Activated T-helper 17 cell treated with anti-CD3 and anti-CD28 coated beads, Interleukin-2, amount 50 U/mL, for 72 hours (primary cell): ENCODE data around the gene TRAPPC10. TPM values are rescaled to one million over a fixed set of nuclear protein-coding genes. Genes with fewer than 3 reads are reported as not detected.
"Not testable (repeated sequence)": the region's sequence is repeated elsewhere in the genome, so short reads cannot be mapped to it uniquely, and the experiment has no call there.

ENCODE experiments used
- ATAC-seq: fragments of 150-1000 bp; cut with Tn5 transposase; replicated peaks from 2 replicates; pipeline ENCODE4 v1.10.0; 2021; ENCODE audit warnings: mild to moderate bottlenecking, moderate library complexity
- H3K27ac Mint-ChIP-seq: one replicate; pipeline ENCODE4 v1.8.0; 2022; ENCODE audit warnings: mixed read lengths
- H3K27me3 Mint-ChIP-seq: one replicate; pipeline ENCODE4 v1.8.0; 2022; ENCODE audit warnings: mixed read lengths
- H3K36me3 Mint-ChIP-seq: one replicate; pipeline ENCODE4 v1.8.0; 2022; ENCODE audit warnings: low read depth, mild to moderate bottlenecking, mixed read lengths
- H3K4me1 Mint-ChIP-seq: one replicate; pipeline ENCODE4 v1.8.0; 2022; ENCODE audit warnings: mixed read lengths
- H3K4me3 Mint-ChIP-seq: one replicate; pipeline ENCODE4 v1.8.0; 2022; ENCODE audit warnings: mild to moderate bottlenecking, mixed read lengths
- H3K9me3 Mint-ChIP-seq: one replicate; pipeline ENCODE4 v1.8.0; 2022; ENCODE audit warnings: mixed read lengths
- total RNA-seq, 2 donors: library from RNA; stranded (reverse); gene quantifications; one replicate each; pipeline ENCODE4 v1.2.3, GENCODE V29; 2022

The TRAPPC10 gene
- total RNA-seq, 2 donors from 2014 or later: 48.5 to 72.8 TPM

- ATAC-seq, H3K4me3 Mint-ChIP-seq, H3K4me1 Mint-ChIP-seq, H3K27ac Mint-ChIP-seq, H3K9me3 Mint-ChIP-seq, H3K36me3 Mint-ChIP-seq, H3K27me3 Mint-ChIP-seq: not testable (repeated sequence)
Observed at GRCh38 chr21:44122131-44122530, 110.0 kb downstream of the TRAPPC10 start.

- H3K27me3 Mint-ChIP-seq, H3K4me1 Mint-ChIP-seq, H3K27ac Mint-ChIP-seq, H3K9me3 Mint-ChIP-seq, H3K4me3 Mint-ChIP-seq, H3K36me3 Mint-ChIP-seq, ATAC-seq: not testable (repeated sequence)
Observed at GRCh38 chr21:44127827-44128226, 115.7 kb downstream of the TRAPPC10 start.

- H3K4me3 Mint-ChIP-seq, H3K27ac Mint-ChIP-seq, ATAC-seq, H3K36me3 Mint-ChIP-seq, H3K27me3 Mint-ChIP-seq, H3K4me1 Mint-ChIP-seq, H3K9me3 Mint-ChIP-seq: not testable (repeated sequence)
Observed at GRCh38 chr21:44133715-44134057, 121.6 kb downstream of the TRAPPC10 start.

- H3K27ac Mint-ChIP-seq, H3K4me1 Mint-ChIP-seq, H3K27me3 Mint-ChIP-seq, ATAC-seq, H3K4me3 Mint-ChIP-seq, H3K36me3 Mint-ChIP-seq, H3K9me3 Mint-ChIP-seq: not testable (repeated sequence)
Observed at GRCh38 chr21:44134732-44135131, 122.6 kb downstream of the TRAPPC10 start.

- H3K27ac Mint-ChIP-seq, H3K4me1 Mint-ChIP-seq, H3K9me3 Mint-ChIP-seq, H3K36me3 Mint-ChIP-seq, H3K27me3 Mint-ChIP-seq, H3K4me3 Mint-ChIP-seq: not testable (repeated sequence)
- ATAC-seq: peak; percentile 64
Observed at GRCh38 chr21:44138039-44138438, 125.9 kb downstream of the TRAPPC10 start.

- H3K4me3 Mint-ChIP-seq: peak overlapping the region; percentile 48
Observed at GRCh38 chr21:44139787-44140551, 127.9 kb downstream of the TRAPPC10 start.

GRCh38 chr21:44140552-44140932 lies 128.4 kb downstream of the TRAPPC10 start:
- not testable (repeated sequence) for H3K27ac Mint-ChIP-seq, H3K36me3 Mint-ChIP-seq, H3K27me3 Mint-ChIP-seq, H3K4me1 Mint-ChIP-seq, H3K4me3 Mint-ChIP-seq, H3K9me3 Mint-ChIP-seq
- ATAC-seq: peak; percentile 4

More at GRCh38 chr21:44139787-44140551, 127.9 kb downstream of the TRAPPC10 start:
- H3K9me3 Mint-ChIP-seq, H3K4me1 Mint-ChIP-seq, H3K27ac Mint-ChIP-seq, H3K36me3 Mint-ChIP-seq, H3K27me3 Mint-ChIP-seq: not testable (repeated sequence)
- ATAC-seq: peak; percentile 34

- ATAC-seq, H3K36me3 Mint-ChIP-seq, H3K4me1 Mint-ChIP-seq, H3K27ac Mint-ChIP-seq, H3K9me3 Mint-ChIP-seq, H3K4me3 Mint-ChIP-seq, H3K27me3 Mint-ChIP-seq: not testable (repeated sequence)
Observed at GRCh38 chr21:44142470-44142869, 130.4 kb downstream of the TRAPPC10 start.

- not testable (repeated sequence) for H3K4me1 Mint-ChIP-seq, H3K9me3 Mint-ChIP-seq, H3K27ac Mint-ChIP-seq, H3K4me3 Mint-ChIP-seq, H3K27me3 Mint-ChIP-seq, H3K36me3 Mint-ChIP-seq
- ATAC-seq: peak; percentile 43
Observed at GRCh38 chr21:44143380-44143779, 131.3 kb downstream of the TRAPPC10 start.

- H3K27me3 Mint-ChIP-seq, ATAC-seq, H3K27ac Mint-ChIP-seq, H3K36me3 Mint-ChIP-seq, H3K4me1 Mint-ChIP-seq, H3K9me3 Mint-ChIP-seq, H3K4me3 Mint-ChIP-seq: not testable (repeated sequence)
Observed at GRCh38 chr21:44143996-44144395, 131.9 kb downstream of the TRAPPC10 start.

GRCh38 chr21:44144784-44145602 lies 132.9 kb downstream of the TRAPPC10 start:
- H3K27ac Mint-ChIP-seq, H3K27me3 Mint-ChIP-seq, H3K9me3 Mint-ChIP-seq, H3K4me3 Mint-ChIP-seq, H3K4me1 Mint-ChIP-seq, H3K36me3 Mint-ChIP-seq: not testable (repeated sequence)
- peak; percentile 58 for ATAC-seq

- not testable (repeated sequence) for H3K4me1 Mint-ChIP-seq, H3K9me3 Mint-ChIP-seq, H3K36me3 Mint-ChIP-seq, H3K27ac Mint-ChIP-seq, H3K4me3 Mint-ChIP-seq, H3K27me3 Mint-ChIP-seq
- ATAC-seq: peak; percentile 26
Observed at GRCh38 chr21:44145616-44146015, 133.5 kb downstream of the TRAPPC10 start.

- H3K27me3 Mint-ChIP-seq, H3K4me3 Mint-ChIP-seq, H3K9me3 Mint-ChIP-seq, H3K36me3 Mint-ChIP-seq, H3K27ac Mint-ChIP-seq, H3K4me1 Mint-ChIP-seq: not testable (repeated sequence)
- peak; percentile 33 for ATAC-seq
Observed at GRCh38 chr21:44147108-44147507, 135.0 kb downstream of the TRAPPC10 start.

- not testable (repeated sequence) for ATAC-seq, H3K27ac Mint-ChIP-seq, H3K4me3 Mint-ChIP-seq, H3K27me3 Mint-ChIP-seq, H3K4me1 Mint-ChIP-seq, H3K36me3 Mint-ChIP-seq, H3K9me3 Mint-ChIP-seq
Observed at GRCh38 chr21:44150255-44150654, 138.1 kb downstream of the TRAPPC10 start.

- not testable (repeated sequence) for H3K27me3 Mint-ChIP-seq, H3K36me3 Mint-ChIP-seq, H3K27ac Mint-ChIP-seq, H3K9me3 Mint-ChIP-seq, H3K4me1 Mint-ChIP-seq, H3K4me3 Mint-ChIP-seq
- peak; percentile 65 for ATAC-seq
Observed at GRCh38 chr21:44153214-44153888, 141.2 kb downstream of the TRAPPC10 start.
